Psoas muscle (tissue), 8 donors: ENCODE results near the gene GMEB2. TPM values are rescaled to one million over a fixed set of nuclear protein-coding genes. Genes with fewer than 3 reads are reported as not detected.

Source experiments
- ATAC-seq, 4 donors: fragments of 200-7000 bp; cut with Tn5 transposase; one replicate each; pipeline ENCODE4 v1.9.1; 2020; ENCODE audit warnings: moderate library complexity in 3 of 4, mild to moderate bottlenecking in 2 of 4
- DNase-seq, 2 donors: peaks; one replicate each; pipeline ENCODE4 v3.0.0-alpha.2; 2020
- H3K27ac ChIP-seq: fragments of 200-600 bp; one replicate; pipeline ENCODE4 v1.8.0; 2022
- H3K27me3 ChIP-seq, 3 donors: fragments of 200-600 bp in 1 of 3; one replicate each; pipeline versions ENCODE4 v1.6.1 to v1.8.0; 2013 to 2022; ENCODE audit warnings: low read length in 2 of 3, mild to moderate bottlenecking in 2 of 3, moderate library complexity in 1 of 3; ENCODE audit not compliant: insufficient read depth in 3 of 3
- H3K36me3 ChIP-seq, 2 donors: fragments of 200-600 bp in 1 of 2; one replicate each; pipeline versions ENCODE4 v1.6.1 to v1.8.0; 2013 to 2022; ENCODE audit warnings: low read depth in 1 of 2, mild to moderate bottlenecking in 1 of 2, moderate library complexity in 1 of 2; ENCODE audit not compliant: insufficient read depth in 1 of 2
- H3K4me1 ChIP-seq: fragments of 200-600 bp; one replicate; pipeline ENCODE4 v1.8.0; 2022
- H3K4me3 ChIP-seq: fragments of 200-600 bp; one replicate; pipeline ENCODE4 v1.8.0; 2022; ENCODE audit warnings: mild to moderate bottlenecking
- H3K9me3 ChIP-seq: fragments of 200-600 bp; one replicate; pipeline ENCODE4 v1.8.0; 2022
- WGBS, 3 donors: extraction: QIAGEN DNeasy Blood & Tissue Kit; methylation state at CpG; one replicate each; pipeline versions ENCODE4 v1.1.6 to v1.1.7; 2013; 5-methylcytosine and 5-hydroxymethylcytosine counted together
- intact Hi-C, 2 donors: fragments of 100-400 bp; cut with DNase I; formaldehyde crosslinking; loops; one replicate each; pipeline versions ENCODE4 v1.11.0 to v1.14.2; 2022
- polyA plus RNA-seq, 3 donors: library from polyadenylated mRNA; stranded (reverse); fragments of 200-250 nt; gene quantifications; one replicate each; pipeline ENCODE4 v1.2.3, GENCODE V29; 2013
- total RNA-seq, 4 donors: library from RNA; stranded (reverse); fragmentation: NEBNext Ultra II Directional in 2 of 4; extraction: Animal tissue kit (Norgen Biotek cat#: 25700) in 2 of 4; gene quantifications; one replicate each; pipeline versions ENCODE4 v1.2.1 to v1.2.4, GENCODE V29; 2021 to 2023
- TF ChIP-seq, protein P1 (sequence below): fragments of 200-600 bp; IDR thresholded peaks from one replicate; pipeline ENCODE4 v1.8.0; 2022; ENCODE audit warnings: antibody characterized with exemption
- donor health status: healthy with polysubstance abuse.
- donor health status: DM: no; HTN: no; CAD: no; lungs with moderate emphysema.
- donor health status: Bipolar disorder and iron deficiency.
- donor health status: healthy.
- donor health status: DM: yes; HTN: yes; CAD: no.
- donor health status: DM: no; HTN: no; CAD: no.
- donor health status: DM: no; HTN: no; CAD: no.
- donor health status: DM: yes; HTN: yes; CAD: no.

GMEB2 gene
- total and polyA plus RNA-seq, 7 donors: 5.4 to 10.1 (median 8.5) TPM

DNA sequence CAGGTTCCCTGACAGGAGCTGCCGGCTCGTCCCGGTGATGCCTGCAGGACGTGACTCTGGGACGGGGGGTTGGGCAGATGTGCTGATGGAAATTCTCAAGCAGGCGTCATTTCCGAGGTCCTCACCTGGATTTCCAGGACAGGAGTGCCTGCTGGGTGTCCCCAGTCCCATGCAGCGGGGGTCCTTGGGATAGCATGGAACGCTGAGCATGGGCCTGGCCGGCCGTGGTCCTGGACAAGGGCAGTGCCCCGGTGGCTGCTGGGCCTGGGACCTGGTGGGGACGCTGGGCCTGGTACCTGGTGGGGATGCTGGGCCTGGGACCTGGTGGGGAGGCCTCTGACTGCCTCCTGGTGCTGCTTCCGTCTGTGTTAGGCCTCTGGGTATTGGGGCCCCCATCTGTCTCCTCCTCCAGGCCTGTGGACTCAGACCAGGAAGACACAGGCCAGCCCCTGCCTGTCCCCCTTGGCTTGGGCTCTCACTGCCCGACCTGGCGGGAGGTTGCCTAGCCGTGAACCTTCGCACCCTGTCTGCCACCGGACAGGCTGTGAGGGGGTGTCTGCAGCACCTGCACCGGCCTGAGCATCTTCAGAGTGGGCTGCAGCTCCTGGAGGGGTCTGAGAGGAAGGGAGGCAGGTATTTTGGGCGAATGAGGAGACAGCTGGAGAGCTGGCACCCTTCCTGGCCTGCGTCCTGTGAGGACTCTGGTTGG is 37.4 kb upstream of the GMEB2 start:
- intact Hi-C loops: loop anchor here in 1 of 2 donors (5.0 kb wide), 1 partner anchor 38 kb away; no protein-coding TSS in a partner anchor
- H3K4me3 ChIP-seq: no peak overlapping the region
- H3K27me3 ChIP-seq: no peaks in the 10 kb centered on the region
- ATAC-seq: no peak
- H3K4me1 ChIP-seq: peaks cover 4% of the 10 kb centered on the region
- no peaks in the 10 kb centered on the region for H3K9me3 ChIP-seq
- no peak for DNase-seq
- H3K36me3 ChIP-seq: peaks cover 12 to 74% of the 10 kb centered on the region in 2 donors
- 86 to 89% (median 89%) methylated on average over 21 to 22 of the region's 22 CpGs for WGBS, 3 donors
- no peak overlapping the region for H3K27ac ChIP-seq
- TF ChIP-seq, protein P1, sequence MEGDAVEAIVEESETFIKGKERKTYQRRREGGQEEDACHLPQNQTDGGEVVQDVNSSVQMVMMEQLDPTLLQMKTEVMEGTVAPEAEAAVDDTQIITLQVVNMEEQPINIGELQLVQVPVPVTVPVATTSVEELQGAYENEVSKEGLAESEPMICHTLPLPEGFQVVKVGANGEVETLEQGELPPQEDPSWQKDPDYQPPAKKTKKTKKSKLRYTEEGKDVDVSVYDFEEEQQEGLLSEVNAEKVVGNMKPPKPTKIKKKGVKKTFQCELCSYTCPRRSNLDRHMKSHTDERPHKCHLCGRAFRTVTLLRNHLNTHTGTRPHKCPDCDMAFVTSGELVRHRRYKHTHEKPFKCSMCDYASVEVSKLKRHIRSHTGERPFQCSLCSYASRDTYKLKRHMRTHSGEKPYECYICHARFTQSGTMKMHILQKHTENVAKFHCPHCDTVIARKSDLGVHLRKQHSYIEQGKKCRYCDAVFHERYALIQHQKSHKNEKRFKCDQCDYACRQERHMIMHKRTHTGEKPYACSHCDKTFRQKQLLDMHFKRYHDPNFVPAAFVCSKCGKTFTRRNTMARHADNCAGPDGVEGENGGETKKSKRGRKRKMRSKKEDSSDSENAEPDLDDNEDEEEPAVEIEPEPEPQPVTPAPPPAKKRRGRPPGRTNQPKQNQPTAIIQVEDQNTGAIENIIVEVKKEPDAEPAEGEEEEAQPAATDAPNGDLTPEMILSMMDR: no peak

DNA sequence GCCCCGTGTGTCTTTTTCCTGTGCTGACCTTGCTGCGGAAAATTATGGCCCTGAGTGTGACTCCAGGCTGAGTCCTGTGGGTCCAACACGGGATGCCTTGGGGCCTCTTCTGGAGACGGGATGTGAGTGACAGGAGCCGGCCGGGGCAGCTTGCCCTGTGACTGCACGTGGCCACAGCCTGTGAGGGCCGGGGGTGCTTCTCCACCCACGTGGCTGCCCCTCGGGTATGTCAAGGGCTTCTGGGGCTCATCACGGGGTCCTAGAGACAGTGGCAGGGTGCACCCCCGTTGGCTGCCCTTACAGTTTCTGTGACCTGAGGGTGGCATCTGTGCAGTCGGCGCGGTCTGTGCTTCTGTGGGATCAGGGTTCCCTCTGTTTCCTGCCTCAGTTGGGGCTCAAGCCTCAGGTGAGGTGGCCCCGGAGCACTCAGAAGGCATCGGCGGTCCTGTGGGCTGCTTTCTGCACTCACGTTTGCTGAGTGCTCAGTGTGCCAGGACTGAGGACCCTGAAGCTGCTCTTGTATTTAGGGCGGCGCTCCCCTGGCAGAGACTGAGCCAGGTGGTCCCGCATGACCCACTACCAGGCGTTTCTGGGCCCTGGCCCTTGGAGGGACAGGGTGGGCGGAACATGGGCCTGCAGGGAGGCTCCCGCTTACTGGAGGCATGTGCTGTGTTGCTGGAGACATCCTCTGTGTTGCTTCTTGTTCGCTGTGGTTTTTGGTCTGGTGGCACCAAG is 36.6 kb upstream of the GMEB2 start:
- H3K27ac ChIP-seq: no peak overlapping the region
- WGBS, 3 donors: 87 to 91% (median 89%) methylated on average over 26 of the region's 26 CpGs
- no peak overlapping the region for H3K4me3 ChIP-seq
- no peak for ATAC-seq
- H3K36me3 ChIP-seq: peaks cover 12 to 66% of the 10 kb centered on the region in 2 donors
- intact Hi-C loops: loop anchor here in 1 of 2 donors (5.0 kb wide), 1 partner anchor 39 kb away; no protein-coding TSS in a partner anchor
- H3K4me1 ChIP-seq: peaks cover 7% of the 10 kb centered on the region
- no peaks in the 10 kb centered on the region for H3K9me3 ChIP-seq
- no peaks in the 10 kb centered on the region for H3K27me3 ChIP-seq
- TF ChIP-seq, protein P1: no peak
- DNase-seq: no peak

DNA sequence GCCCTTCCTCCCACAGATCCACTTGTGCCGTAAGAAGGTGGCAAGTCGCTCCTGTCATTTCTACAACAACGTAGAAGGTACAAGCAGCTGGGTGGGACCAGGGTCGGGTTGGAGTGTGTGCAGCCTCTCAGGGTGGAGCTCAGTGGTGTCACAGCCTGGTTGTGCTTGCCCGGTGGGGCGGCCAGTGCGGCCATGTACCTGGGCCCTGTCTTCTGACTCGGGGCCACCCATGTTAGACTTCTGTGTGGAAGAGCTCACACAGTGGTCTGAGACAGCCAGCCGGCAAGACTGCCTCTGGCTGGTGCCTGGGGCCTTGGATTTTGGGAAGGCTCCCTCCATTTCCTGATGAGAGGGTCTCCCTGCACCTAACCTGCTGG is 35.9 kb upstream of the GMEB2 start:
- 87 to 93% (median 90%) methylated on average over 9 of the region's 9 CpGs for WGBS, 3 donors
- peaks cover 12 to 60% of the 10 kb centered on the region in 2 donors for H3K36me3 ChIP-seq
- H3K4me3 ChIP-seq: no peak overlapping the region
- no peak overlapping the region for H3K27ac ChIP-seq
- H3K27me3 ChIP-seq: no peaks in the 10 kb centered on the region
- intact Hi-C loops: loop anchor here in 1 of 2 donors (5.0 kb wide), 1 partner anchor 40 kb away; no protein-coding TSS in a partner anchor
- DNase-seq (no peak), ATAC-seq (no peak)
- peaks cover 7% of the 10 kb centered on the region for H3K4me1 ChIP-seq
- TF ChIP-seq, protein P1: no peak
- no peaks in the 10 kb centered on the region for H3K9me3 ChIP-seq

DNA sequence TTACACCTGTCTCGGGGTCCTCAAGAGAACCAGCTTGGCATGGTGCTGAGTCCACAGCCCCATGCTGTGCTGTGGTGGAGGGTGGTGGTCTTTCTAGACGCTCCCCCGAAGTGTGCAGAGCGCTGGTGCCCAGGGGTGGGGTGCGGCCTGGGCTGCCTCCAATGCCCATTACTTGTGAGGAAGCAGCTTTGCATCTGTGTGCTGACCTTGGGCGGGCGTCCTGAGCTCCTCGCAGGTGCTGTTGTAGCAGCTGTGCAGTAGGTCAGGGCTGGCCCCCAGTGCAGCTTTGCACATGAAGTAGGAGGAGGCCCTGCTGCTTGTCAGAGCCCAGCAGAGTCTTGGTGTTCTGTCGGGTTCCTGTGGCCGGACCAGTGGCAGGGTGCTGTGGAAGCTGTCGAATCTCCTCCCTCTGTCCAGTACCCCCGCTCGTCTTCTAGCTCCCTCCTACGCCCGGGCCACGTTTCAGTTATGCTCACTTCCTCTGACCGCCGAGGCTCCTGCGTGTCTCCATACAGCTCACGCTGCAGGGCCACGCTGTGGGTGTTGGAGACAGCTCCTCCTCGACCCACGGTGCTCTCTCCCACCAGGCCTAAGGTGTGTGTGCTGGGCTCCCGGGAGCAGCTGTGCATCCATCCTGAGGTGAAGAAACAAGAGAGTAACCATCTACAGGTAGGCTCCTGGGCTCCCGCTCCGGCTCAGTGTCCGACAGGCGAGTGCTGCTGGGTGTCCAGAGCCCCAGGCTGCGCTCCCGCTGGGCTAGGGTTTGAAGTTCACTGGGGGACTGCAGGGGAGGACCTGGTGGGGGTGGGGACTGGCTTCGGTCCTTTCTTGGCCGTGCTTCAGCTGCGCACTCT is 35.3 kb upstream of the GMEB2 start:
- H3K27me3 ChIP-seq: no peaks in the 10 kb centered on the region
- no peak for ATAC-seq
- no peaks in the 10 kb centered on the region for H3K9me3 ChIP-seq
- intact Hi-C loops: loop anchor here in 1 of 2 donors (5.0 kb wide), 1 partner anchor 40 kb away; no protein-coding TSS in a partner anchor
- no peak overlapping the region for H3K4me3 ChIP-seq
- no peak overlapping the region for H3K27ac ChIP-seq
- TF ChIP-seq, protein P1: no peak
- peak in 1 of 2 donors; percentile 42 for DNase-seq
- H3K36me3 ChIP-seq: peaks cover 9 to 55% of the 10 kb centered on the region in 2 donors
- peaks cover 9% of the 10 kb centered on the region for H3K4me1 ChIP-seq
- WGBS, 3 donors: 90 to 94% (median 93%) methylated on average over 30 to 33 of the region's 33 CpGs
